BJ (cell line): ENCODE results near the gene TXNDC15. TPM values are rescaled to one million over a fixed set of nuclear protein-coding genes. Genes with fewer than 3 reads are reported as not detected.

Source experiments
- CTCF ChIA-PET: fragments of 350-600 bp; formaldehyde crosslinking; extraction: SDS; loops from one replicate; lab custom pipeline; 2021; ENCODE audit warnings: antibody characterized with exemption, inconsistent platforms; lab: Yijun Ruan, JAX
- POLR2A ChIA-PET: fragments of 300-600 bp; sonication (Branson Sonifier 250); formaldehyde crosslinking; extraction: SDS; loops from one replicate; lab custom pipeline; 2021; ENCODE audit warnings: antibody characterized with exemption; lab: Charles Lee
- DNase-seq: peaks from one replicate; pipeline ENCODE4 v3.0.0-alpha.2; 2011; ENCODE audit warnings: low read depth
- H3K27me3 ChIP-seq: 2 replicates; pipeline ENCODE4 v1.6.0; 2011; ENCODE audit warnings: low read length; ENCODE audit not compliant: control insufficient read depth, insufficient read depth
- H3K36me3 ChIP-seq: 2 replicates; pipeline ENCODE4 v1.5.1; 2011; ENCODE audit warnings: low read length; ENCODE audit not compliant: control insufficient read depth, insufficient read depth
- H3K4me3 ChIP-seq: 2 replicates; pipeline ENCODE4 v1.5.1; 2011; ENCODE audit warnings: low read depth, mild to moderate bottlenecking, control low read depth, low read length
- polyA plus RNA-seq: library from polyadenylated mRNA; depleted of rRNA; stranded (reverse); fragments of >200 nt; gene quantifications from 2 replicates; pipeline ENCODE4 v1.2.3, GENCODE V29; 2011
- TF ChIP-seq, protein P1 (sequence below): IDR thresholded peaks from 2 replicates; pipeline ENCODE4 v1.5.1; 2011; ENCODE audit warnings: low read depth, mild to moderate bottlenecking, control low read depth, inconsistent platforms, low read length, moderate library complexity; ENCODE audit not compliant: insufficient read depth

TXNDC15 gene
- polyA plus RNA-seq, 1 experiment: 178 TPM

DNA sequence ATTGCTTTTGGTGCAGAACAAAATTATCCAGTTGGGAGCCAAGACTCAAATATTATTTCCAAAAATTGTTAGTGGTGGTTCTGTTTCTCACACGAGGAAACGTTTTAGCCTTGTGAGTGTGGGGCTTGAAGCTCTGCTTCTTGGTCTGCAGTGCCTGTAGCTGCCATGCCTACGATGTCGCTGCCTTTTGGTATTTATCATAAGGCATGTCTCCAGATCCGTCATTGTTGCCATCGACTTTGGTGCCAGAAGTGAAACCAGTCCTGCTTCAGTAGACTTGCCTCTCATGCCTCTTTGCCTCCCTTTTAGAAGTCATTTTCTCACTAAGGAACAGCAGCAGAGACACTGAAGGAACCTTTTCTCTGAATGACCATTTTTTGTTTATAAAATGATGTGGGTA lies 63.9 kb downstream of the TXNDC15 start:
- no peak overlapping the region for H3K4me3 ChIP-seq
- ChIA-PET POLR2A (no interaction called here), CTCF (no interaction called here)
- no peak for DNase-seq
- H3K27me3 ChIP-seq: no peaks in the 10 kb centered on the region
- TF ChIP-seq, protein P1, sequence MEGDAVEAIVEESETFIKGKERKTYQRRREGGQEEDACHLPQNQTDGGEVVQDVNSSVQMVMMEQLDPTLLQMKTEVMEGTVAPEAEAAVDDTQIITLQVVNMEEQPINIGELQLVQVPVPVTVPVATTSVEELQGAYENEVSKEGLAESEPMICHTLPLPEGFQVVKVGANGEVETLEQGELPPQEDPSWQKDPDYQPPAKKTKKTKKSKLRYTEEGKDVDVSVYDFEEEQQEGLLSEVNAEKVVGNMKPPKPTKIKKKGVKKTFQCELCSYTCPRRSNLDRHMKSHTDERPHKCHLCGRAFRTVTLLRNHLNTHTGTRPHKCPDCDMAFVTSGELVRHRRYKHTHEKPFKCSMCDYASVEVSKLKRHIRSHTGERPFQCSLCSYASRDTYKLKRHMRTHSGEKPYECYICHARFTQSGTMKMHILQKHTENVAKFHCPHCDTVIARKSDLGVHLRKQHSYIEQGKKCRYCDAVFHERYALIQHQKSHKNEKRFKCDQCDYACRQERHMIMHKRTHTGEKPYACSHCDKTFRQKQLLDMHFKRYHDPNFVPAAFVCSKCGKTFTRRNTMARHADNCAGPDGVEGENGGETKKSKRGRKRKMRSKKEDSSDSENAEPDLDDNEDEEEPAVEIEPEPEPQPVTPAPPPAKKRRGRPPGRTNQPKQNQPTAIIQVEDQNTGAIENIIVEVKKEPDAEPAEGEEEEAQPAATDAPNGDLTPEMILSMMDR: no peak
- no peaks in the 10 kb centered on the region for H3K36me3 ChIP-seq

DNA sequence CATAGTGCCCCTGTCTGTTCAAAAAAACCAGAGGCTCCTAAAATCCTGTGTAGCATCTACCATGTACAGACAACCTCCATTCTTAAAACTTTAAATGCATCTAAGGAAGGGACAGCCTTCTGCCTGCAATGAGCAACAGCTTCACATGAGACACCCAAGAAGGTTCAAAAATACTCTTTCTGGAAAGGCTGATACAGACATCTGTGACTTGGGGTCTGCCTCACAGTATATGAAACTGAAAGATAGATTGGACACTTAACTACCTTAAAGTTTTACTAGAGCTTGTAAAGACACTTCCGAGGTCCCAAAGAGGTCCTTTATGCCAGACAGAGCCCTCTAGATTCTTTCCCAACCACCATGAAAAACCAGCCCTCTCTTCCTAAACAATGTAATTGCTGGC lies 65.3 kb downstream of the TXNDC15 start:
- TF ChIP-seq, protein P1: no peak
- ChIA-PET POLR2A (no interaction called here), CTCF (interaction anchor here (0.7 to 1.7 kb wide), 2 partner anchors 9 to 35 kb away, joined by 3 to 4 read pairs; partner anchors contain the start of gene PCBD2)
- Histone ChIP-seq H3K27me3 (no peaks in the 10 kb centered on the region), H3K36me3 (no peaks in the 10 kb centered on the region), H3K4me3 (no peak overlapping the region)
- no peak for DNase-seq

DNA sequence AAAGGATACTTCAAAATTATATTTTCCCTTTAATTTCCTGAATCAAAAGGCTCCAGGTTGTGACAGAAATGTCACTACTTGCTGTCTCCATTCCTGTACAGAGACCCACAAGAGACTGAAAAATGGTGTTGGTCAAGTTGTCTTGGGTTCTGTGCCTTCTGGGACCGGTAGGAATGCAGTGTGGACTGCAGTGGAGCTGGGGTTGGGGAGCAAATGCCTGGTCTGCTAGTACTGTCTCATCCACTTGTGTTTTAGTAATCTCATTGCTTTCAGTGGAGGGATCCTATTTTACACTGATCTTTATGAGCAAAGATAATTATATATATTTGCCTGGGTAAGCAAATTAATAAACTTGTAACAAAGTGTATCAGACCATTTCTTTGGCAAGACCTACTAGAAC lies 69.4 kb downstream of the TXNDC15 start:
- Histone ChIP-seq H3K27me3 (no peaks in the 10 kb centered on the region), H3K36me3 (no peaks in the 10 kb centered on the region), H3K4me3 (no peak overlapping the region)
- TF ChIP-seq, protein P1: no peak
- ChIA-PET POLR2A (no interaction called here), CTCF (interaction anchor here (1.5 kb wide), 1 partner anchor 39 kb away, joined by 3 read pairs; the partner anchor contains the start of gene PCBD2)
- no peak for DNase-seq

DNA sequence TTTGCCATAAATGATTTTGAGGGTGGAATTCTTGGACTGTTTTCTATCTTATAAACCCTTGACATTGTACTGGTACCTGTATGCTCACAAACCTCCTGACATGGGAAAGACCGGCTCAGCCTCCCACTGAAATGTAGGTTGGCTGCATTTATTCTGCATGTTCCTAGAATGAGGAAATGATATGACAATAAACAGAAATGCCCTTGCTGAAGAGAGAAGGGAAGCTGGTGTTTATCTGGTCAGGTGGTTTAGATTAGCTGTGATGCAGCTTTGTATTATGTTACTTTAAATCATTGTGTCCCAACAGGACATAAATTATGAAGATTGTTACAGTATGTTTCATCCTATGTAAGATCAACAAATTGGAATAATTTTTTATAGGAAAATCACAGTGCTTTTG lies 70.5 kb downstream of the TXNDC15 start:
- POLR2A ChIA-PET: no interaction called here
- Histone ChIP-seq H3K36me3 (no peaks in the 10 kb centered on the region), H3K27me3 (no peaks in the 10 kb centered on the region), H3K4me3 (no peak overlapping the region)
- CTCF ChIA-PET: interaction anchor here (1.5 kb wide), 1 partner anchor 40 kb away, joined by 3 read pairs; the partner anchor contains the start of gene PCBD2
- DNase-seq: no peak
- TF ChIP-seq, protein P1: no peak

DNA sequence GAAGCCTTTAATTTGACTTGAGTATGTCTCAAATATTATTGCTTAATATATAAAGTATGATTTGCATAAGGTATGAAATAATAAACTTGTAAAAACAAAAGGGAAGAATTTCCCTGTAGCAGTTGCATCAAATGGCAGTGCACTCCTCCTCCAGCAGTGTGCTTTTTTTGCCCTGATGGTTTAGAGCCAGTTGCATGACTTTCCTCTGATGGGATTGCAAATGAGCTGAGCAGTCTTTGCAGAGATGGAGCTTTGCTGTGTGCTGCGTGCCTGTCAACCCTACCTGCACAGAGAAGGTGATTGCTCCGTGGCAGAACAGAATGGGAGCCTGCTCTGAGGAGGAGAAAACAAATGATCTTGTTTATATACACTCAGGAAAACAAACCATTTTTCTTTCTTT lies 70.9 kb downstream of the TXNDC15 start:
- TF ChIP-seq, protein P1: no peak
- POLR2A ChIA-PET: no interaction called here
- no peak for DNase-seq
- Histone ChIP-seq H3K36me3 (no peaks in the 10 kb centered on the region), H3K4me3 (no peak overlapping the region), H3K27me3 (no peaks in the 10 kb centered on the region)
- CTCF ChIA-PET: interaction anchor here (0.6 to 1.5 kb wide), 2 partner anchors 41 to 268 kb away, joined by 3 read pairs; partner anchors contain the start of gene PCBD2
